SH-SY5Y (cell line): ENCODE results near the gene PLEKHG4B.

Experiments
- GATA2 ChIP-seq: IDR thresholded peaks from 2 replicates; pipeline ENCODE4 v1.6.1; 2011; ENCODE audit warnings: mild to moderate bottlenecking, low read depth, low read length
- GATA3 ChIP-seq: IDR thresholded peaks from 2 replicates; pipeline ENCODE4 v1.6.1; 2011; ENCODE audit warnings: low read depth, mild to moderate bottlenecking, low read length, moderate library complexity

The PLEKHG4B gene, protein sequence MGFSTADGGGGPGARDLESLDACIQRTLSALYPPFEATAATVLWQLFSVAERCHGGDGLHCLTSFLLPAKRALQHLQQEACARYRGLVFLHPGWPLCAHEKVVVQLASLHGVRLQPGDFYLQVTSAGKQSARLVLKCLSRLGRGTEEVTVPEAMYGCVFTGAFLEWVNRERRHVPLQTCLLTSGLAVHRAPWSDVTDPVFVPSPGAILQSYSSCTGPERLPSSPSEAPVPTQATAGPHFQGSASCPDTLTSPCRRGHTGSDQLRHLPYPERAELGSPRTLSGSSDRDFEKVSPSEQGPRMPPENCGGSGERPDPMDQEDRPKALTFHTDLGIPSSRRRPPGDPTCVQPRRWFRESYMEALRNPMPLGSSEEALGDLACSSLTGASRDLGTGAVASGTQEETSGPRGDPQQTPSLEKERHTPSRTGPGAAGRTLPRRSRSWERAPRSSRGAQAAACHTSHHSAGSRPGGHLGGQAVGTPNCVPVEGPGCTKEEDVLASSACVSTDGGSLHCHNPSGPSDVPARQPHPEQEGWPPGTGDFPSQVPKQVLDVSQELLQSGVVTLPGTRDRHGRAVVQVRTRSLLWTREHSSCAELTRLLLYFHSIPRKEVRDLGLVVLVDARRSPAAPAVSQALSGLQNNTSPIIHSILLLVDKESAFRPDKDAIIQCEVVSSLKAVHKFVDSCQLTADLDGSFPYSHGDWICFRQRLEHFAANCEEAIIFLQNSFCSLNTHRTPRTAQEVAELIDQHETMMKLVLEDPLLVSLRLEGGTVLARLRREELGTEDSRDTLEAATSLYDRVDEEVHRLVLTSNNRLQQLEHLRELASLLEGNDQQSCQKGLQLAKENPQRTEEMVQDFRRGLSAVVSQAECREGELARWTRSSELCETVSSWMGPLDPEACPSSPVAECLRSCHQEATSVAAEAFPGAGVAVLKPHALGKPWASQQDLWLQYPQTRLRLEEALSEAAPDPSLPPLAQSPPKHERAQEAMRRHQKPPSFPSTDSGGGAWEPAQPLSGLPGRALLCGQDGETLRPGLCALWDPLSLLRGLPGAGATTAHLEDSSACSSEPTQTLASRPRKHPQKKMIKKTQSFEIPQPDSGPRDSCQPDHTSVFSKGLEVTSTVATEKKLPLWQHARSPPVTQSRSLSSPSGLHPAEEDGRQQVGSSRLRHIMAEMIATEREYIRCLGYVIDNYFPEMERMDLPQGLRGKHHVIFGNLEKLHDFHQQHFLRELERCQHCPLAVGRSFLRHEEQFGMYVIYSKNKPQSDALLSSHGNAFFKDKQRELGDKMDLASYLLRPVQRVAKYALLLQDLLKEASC (N-terminal part only)

DNA sequence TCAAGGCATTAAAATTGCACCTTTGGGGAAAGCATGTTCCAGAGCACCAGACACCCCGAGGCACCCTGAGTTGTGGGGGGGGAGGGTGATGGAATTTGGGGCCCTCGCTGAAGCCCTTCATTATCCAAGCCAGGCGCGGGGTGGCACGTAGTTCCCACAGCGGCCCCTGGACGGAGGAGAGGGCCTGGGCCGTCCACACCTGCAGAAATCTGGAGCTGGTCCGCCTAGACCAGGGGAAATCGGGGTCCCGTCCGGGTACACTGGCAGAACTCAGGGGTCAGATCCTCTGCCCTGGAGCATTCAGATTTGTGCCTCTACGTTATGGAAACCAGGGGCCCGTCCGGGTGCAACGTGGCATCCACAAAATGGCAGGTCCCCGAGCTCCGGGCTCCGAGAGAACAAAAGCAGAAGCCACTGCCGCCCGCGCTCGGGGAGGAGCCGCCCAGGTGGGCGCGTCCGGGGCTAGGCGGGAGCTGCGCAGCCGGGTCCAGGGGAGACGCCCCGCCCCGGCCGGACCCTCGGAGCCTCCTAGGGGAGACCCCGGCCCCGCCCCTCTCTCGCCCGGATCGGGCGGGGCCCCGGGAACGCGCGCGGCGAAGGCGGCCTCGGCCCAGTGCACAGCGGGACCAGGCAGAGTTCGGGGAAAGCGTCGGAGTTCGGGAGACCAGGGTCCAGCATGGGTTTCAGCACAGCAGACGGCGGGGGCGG is at the start of gene PLEKHG4B:
PLEKHG4B (plus strand) TSS at position 613 of the 708 bp plus-strand sequence; CDS start at position 677, 64 bp downstream.
- TF ChIP-seq GATA3 (no peak), GATA2 (no peak)

DNA sequence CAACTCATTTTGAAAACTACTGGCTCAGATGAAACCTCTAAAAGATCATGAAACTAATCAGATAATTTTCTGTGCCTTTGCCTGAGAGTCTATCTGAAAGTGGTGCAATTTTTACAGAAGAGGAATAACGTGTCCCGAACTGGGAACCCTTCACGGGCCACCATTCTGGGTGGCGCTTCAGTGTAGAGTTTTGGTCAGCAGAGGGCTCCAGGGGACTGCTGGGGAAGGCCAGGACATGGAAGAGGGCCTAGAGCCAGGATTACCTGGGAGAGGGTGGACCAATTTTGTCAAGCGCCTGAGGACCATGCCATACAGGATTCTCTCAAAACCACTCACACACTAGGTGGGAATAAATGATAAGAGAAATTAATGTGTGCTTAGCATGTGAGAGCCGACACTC is 49.7 kb upstream of the PLEKHG4B start:
- TF ChIP-seq GATA3 (no peak), GATA2 (no peak)

DNA sequence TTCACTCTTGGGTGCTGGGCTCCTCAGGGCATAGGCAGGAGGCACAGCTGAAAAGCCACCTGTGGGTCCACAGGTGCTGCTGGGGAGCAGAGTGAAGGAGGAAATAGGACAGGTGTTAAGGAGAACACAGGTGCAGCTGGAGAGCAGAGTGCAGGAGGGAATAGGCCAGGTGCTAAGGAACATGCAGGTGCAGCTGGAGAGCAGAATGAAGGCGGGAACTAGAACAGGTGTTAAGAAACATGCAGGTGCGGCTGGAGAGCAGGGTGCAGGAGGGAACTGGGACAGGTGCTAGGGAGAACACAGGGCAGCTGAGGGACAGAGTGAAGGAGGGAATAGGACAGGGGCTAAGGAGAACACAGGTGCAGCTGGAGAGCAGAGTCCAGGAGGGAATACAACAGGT is 43.8 kb upstream of the PLEKHG4B start:
- no peak for TF ChIP-seq GATA2
- TF ChIP-seq GATA3: no peak

DNA sequence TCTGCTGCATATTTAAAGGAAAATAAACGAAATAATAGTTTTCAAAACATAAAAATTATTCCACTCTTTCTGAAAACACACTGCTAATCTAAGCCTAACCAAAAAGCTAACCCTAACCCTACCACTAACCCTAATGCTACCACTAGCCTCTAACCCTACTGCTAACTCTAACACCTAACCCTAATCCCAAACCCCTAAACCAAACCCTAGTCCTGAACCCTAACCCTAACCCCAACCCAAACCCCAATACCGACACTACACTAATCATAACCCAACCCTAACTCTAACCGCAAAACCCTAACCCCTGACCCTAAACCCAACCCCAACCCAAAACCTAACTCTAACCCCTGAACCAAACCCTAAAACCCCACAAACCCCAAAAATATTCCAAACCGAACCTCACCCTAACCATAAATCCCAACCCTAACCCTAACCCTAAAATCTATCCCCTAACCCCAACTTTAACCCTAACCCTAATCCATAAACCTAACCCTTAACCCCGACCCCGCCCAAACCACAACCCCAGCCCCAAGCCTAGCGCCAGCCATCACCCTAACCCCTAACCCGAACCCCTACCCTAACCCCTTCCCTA is 41.9 kb upstream of the PLEKHG4B start:
- no peak for TF ChIP-seq GATA3
- no peak for TF ChIP-seq GATA2

DNA sequence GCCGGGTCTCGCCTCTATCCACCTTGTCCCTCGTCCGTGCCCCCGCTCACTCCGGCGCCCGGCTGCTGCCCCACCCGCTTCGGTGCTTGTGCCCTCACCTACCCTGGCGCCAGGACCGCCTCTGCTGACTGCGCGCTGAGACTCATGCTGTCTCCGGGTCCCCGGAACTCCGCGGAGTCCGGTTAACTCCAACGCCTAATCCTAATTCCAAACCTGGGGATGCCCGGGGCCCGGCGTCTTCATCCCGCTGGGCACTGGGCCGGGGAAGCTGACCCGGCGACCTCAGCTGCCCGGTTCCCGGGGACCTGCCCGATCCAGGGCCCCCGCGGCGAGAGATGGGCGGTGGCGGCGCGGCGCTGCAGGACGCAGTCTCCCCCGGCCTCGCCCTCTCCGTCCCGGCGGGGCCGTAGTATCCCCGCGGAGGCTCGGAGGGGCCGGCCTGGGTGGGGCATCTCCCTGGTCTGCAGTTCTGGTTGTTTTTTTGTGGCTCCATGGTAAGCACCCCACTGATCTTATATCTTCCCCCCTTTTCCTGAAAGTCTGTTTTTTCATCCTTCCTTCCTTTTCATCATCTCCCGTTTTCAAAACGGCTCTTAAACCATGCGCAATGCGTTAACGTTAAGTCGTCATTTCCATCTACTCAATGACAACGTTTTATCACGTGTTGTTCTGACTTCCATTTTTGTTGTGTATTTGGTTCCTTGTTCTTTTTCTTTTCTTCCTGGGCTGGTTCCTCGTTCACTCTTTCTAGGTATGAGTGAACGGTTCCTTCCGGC is 41.1 kb upstream of the PLEKHG4B start:
- TF ChIP-seq GATA3: no peak
- no peak for TF ChIP-seq GATA2

DNA sequence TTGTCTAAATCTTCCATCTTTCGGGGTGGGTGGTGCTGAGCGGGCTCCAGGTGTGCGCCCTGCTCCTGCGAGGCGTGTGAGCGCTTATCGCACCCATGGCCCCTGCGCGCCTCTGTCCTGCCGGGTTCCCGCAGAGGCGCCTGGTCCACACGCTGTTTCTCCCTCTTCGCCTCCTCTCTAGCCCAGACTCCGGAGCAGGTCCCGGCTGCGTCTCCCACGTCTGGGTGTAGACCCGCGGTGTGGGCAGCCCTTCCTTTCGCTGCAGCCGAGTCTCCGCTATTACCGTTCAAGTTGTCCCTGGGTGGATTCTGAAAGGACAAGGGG is 40.5 kb upstream of the PLEKHG4B start:
- no peak for TF ChIP-seq GATA2
- TF ChIP-seq GATA3: no peak

DNA sequence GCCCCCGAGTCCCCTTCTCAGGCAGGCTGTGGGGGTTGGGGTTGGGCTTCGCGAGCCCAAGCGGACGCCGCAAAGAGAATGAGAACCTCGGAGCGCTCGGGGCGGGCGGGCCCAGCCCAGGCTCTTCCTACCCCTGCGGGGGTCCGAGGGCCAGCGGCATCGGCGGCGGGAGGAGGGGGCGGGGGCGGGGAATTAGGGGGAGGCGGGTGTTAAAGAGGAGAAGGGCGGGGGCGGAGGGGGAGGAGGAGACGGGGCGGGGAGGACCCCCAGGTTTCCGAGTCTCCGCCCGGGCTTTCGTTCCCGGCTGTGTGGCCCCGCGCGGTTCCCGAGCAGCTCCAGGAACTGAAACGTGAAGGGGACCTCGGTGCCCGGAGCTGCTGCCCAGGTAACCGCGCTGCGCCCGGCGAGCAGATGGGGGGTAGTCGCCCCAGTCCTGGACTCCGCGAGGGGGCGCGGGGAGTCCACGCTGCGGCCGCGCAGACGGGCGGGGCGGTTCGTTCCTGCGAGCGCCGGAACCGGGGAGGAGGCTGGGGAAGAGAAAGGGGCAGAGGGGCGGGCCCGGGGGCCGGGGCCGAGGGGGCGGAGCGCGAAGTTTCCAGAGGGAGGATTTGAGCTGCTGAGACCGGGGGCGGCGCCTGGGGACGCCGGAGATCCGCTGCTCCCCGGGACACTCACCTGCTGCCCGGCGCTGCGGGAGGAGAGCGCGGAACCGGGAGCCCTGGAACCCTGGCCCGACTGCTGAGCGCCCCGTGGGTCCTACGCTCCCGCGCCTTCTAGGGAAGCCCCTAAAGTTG is 38.4 kb upstream of the PLEKHG4B start:
- TF ChIP-seq GATA3 (no peak), GATA2 (no peak)

DNA sequence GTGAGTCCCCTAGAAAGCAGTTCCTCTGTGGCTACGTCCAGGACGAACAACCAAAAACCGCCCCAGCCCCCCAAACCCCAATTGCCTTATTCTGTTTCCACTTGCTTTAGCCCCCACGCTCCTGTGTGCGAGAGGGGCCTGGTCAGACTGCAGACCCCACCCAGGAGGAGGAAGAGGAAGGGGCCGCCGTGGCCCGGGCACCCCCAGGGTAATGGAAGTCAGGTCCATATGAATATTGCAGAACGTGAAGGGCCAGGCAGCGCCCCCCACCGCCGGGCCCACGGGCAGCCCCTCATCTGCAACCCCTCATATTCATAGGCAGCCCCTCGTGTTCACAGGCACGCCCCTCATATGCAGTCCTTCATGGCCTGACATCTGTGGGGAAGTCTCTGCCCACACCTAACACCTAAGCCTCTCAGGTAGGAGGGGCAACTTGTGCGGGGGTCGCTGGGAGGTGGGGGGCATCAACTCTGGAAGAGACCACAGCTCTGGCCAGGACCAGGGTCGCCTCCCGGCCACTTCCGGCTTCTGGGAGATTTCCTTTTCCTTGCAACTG is 37.7 kb upstream of the PLEKHG4B start:
- TF ChIP-seq GATA2 (no peak), GATA3 (no peak)

DNA sequence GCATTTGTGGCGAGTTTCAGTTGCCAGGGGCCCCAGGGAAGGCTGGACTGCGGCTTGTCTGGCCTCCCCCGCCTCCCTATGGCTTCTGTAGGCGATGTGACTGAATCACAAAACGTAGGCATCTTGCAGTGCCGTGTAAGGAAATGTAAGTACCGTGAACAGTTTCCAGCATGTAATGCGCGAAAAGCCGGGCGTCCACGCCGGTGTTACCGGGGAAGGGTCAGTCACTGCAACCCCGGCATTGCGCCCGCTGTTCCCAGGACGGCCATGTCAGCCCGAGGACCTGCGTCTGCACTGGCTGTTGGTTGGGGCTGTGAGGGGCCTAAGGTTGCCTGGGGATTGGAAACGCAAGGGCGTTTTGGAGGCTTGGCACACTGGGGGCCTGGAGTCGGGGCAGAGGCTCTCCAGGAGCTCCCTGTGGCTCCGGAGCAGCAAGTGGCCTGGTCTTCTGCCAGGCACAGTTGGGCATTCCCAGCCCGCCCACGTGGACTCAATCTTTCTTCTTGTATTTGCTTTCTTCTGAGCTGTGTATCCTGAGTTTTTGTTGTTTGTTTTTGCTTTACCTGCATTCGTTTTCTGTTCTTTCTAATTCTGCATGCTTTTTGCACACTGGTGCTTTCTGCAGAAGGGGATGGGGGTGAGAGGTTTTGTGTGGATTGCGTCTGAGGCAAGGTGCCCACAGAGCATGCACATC is 36.9 kb upstream of the PLEKHG4B start:
- no peak for TF ChIP-seq GATA2
- no peak for TF ChIP-seq GATA3

DNA sequence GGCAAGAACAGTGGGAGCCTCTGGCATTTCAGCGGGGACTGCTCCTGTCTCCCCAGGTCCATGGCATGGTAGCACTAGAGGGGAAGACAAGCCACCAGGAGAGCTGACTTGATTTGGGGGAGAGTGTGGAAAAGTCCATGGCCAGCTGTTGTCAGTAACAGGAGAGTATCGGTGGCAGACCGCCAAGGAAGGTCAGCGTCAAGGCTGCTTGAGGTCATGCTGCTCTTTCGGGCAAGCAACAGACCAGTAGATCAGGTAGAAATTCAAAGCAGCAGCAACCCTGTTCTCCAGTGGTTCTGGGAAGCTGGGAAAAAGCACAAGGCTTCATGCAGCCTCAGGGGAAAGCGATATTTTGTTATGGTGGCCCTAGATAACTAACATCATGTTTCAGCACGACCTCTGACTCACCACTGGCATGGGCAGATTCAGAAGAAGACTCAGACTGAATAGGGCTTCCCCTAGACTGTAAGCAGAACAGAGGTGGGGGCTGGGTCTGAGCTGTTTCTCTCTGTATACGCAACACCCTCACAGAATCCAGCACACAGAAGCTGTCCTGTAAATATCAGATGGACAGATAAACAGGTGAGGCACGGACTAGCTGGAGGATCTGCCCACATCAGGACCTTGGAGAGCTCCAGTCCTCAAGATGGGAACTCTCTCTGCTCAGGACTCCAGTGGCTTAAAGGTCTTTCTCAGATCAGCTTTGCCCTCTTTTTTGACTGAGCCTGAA is 35.2 kb upstream of the PLEKHG4B start:
- TF ChIP-seq GATA2 (no peak), GATA3 (no peak)
